ENCODE measurements around the gene UGT8. TPM values are rescaled to one million over a fixed set of nuclear protein-coding genes. Genes with fewer than 3 reads are reported as not detected.

Gene UGT8
- total and polyA plus RNA-seq, 2 of the 8 experiments (the other 6 are each of a cell fraction or from before 2014, with no cell fraction given) = 16.9 to 26.9 TPM

DNA sequence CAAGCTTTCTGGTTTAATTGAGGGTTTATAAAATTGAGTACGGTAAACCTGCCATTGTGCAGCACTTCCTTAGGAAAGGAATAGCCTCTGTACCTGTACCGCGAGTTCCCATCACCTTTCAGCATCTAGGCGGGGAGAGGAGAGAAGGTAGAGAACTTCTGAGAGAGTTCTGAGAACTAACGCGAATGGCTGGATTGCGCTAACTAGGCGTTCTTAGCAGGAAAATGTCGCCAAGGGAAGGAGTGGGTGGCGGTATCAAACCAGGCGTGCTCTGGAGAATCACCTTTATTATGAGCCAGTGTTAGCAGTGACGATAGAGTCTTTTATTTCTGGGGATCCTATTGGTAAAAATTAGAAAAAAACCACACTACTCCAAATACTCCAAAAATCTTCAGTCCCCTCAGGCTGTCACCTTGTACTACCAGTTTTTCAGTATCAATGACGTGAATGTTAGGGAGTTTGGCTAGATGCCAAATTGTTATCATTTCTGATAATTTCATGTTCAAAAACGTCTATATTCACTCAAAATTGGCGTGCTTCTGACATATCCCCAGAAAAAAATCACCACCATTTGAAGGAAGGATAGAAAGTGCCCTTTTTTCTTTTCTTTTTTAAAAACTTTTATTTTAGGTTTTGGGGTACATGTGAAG lies 1.4 kb downstream of the UGT8 start:
- no peak overlapping the region; the same call in 1 of the 2 replicates for H2BK5ac ChIP-seq (ENCODE audit: low read depth, low read length)
- H3K23ac ChIP-seq (ENCODE audit: insufficient read length) = no peak overlapping the region
- H4K20me1 ChIP-seq (replicated peaks in 1 of 2; ENCODE audit: control insufficient read depth in 1 of 2, insufficient read depth in 2 of 2, low read length in 2 of 2) = no peaks in the 10 kb centered on the region
- no peak overlapping the region for H2BK20ac ChIP-seq (ENCODE audit: low read length)
- no peak overlapping the region for H3K4ac ChIP-seq (replicated peaks; ENCODE audit: insufficient read length, low read depth, low read length)
- H3K4me1 ChIP-seq (replicated peaks in 1 of 4; ENCODE audit: control insufficient read depth in 3 of 4, insufficient read depth in 4 of 4, low read length in 3 of 4) = peaks cover 0 to 3% (median 1%) of the 10 kb centered on the region in 4 experiments; a peak in 3 of 7 replicates
- H4K8ac ChIP-seq (ENCODE audit: extremely low read depth, insufficient read depth, low read length) = no peak overlapping the region
- peak overlapping the region; percentile 72 to 99 for H3K4me2 ChIP-seq (ENCODE audit: insufficient read depth in 1 of 2, low read depth in 2 of 2, low read length in 2 of 2)
- H2AK5ac ChIP-seq (ENCODE audit: low read depth, low read length) = no peak overlapping the region
- DNase-seq (ENCODE audit: low read depth in 1 of 2, low spot score in 2 of 2) (no peak), FAIRE-seq (no peak)
- no peak overlapping the region for H4K5ac ChIP-seq (ENCODE audit: insufficient read length, low read depth, low read length)
- ChIA-PET CTCF (ENCODE audit: partially characterized antibody) (interaction anchor here (0.9 to 1.2 kb wide), 2 partner anchors 16 to 36 kb away, joined by 3 read pairs; no protein-coding TSS in a partner anchor), POLR2A (ENCODE audit: partially characterized antibody) (interaction anchor here (1.0 to 1.1 kb wide), 2 partner anchors 103 to 183 kb away, joined by 3 read pairs; no protein-coding TSS in a partner anchor)
- peak overlapping the region; percentile 17; the same call in 1 of the 2 replicates for H2AFZ ChIP-seq (ENCODE audit: low read length)
- H3K79me1 ChIP-seq (ENCODE audit: low read depth, low read length) = no peaks in the 10 kb centered on the region
- H4K91ac ChIP-seq (replicated peaks; ENCODE audit: insufficient read length, low read length) = no peak overlapping the region
- H3K56ac ChIP-seq (replicated peaks; ENCODE audit: insufficient read length, low read depth, low read length) = no peak overlapping the region
- 2% methylated on average over 15 of the region's 15 CpGs; no CpG with 5 or more reads in 1 of the 2 experiments for WGBS, 2 experiments (ENCODE audit: extremely low coverage in 1 of 2, insufficient coverage in 1 of 2, insufficient read length in 1 of 2, insufficient replicate concordance in 2 of 2, low coverage in 1 of 2, low lambda C conversion rate in 2 of 2, missing lambda C conversion rate in 1 of 2)
- H3K27me3 ChIP-seq (replicated peaks in 1 of 4; ENCODE audit: control insufficient read depth in 3 of 4, extremely low read depth in 1 of 4, insufficient read depth in 3 of 4, low read length in 3 of 4) = no peaks in the 10 kb centered on the region
- H3K9me3 ChIP-seq (ENCODE audit: insufficient read depth in 2 of 2, low read depth in 1 of 2, low read length in 1 of 2) = peaks cover 6 to 7% of the 10 kb centered on the region in 2 experiments
- no peak overlapping the region for H3K14ac ChIP-seq (ENCODE audit: insufficient read length)
- peaks cover 19% of the 10 kb centered on the region for H3K23me2 ChIP-seq (ENCODE audit: low read depth, low read length)
- H3K4me3 ChIP-seq (ENCODE audit: extremely low read depth in 1 of 4, insufficient read depth in 2 of 4, low read depth in 3 of 4, low read length in 4 of 4) = peak overlapping the region; percentile 80 to 95 (median 86)
- peak overlapping the region; percentile 34 to 66 (median 51); a peak in 5 of 7 replicates for H3K9ac ChIP-seq (replicated peaks in 1 of 4; ENCODE audit: extremely low read depth in 1 of 4, low read depth in 3 of 4, low read length in 3 of 4)
- peaks cover 0 to 5% (median 2%) of the 10 kb centered on the region in 4 experiments; a peak in 2 of 8 replicates for H3K36me3 ChIP-seq (ENCODE audit: control insufficient read depth in 2 of 4, insufficient read depth in 4 of 4, low read length in 3 of 4)
- H3K27ac ChIP-seq (ENCODE audit: low read depth, low read length) = no peak overlapping the region
- no peak overlapping the region; the same call in 1 of the 2 replicates for H3K18ac ChIP-seq (ENCODE audit: extremely low read depth, low read length)
- H2BK15ac ChIP-seq (ENCODE audit: low read length) = no peak overlapping the region
- no peak overlapping the region for H2BK12ac ChIP-seq (ENCODE audit: low read depth, low read length)
- no peak overlapping the region for H2BK120ac ChIP-seq (replicated peaks; ENCODE audit: low read depth, low read length)
- peaks cover 6 to 53% of the 10 kb centered on the region in 2 experiments; a peak in 3 of 4 replicates for H3K79me2 ChIP-seq (ENCODE audit: control insufficient read depth in 1 of 2, insufficient read depth in 2 of 2, low read length in 2 of 2)
- TF ChIP-seq SUZ12 (IDR thresholded peaks at IDR 0.05; ENCODE audit: low read length) (no peak), TEAD4 (IDR thresholded peaks at IDR 0.05; ENCODE audit: low read depth, low read length) (no peak), CBX8 (IDR thresholded peaks at IDR 0.05; ENCODE audit: borderline replicate concordance, low read depth, low read length) (no peak), KDM4A (IDR thresholded peaks at IDR 0.05; ENCODE audit: low read depth, low read length, severe bottlenecking) (no peak), EP300 (IDR thresholded peaks at IDR 0.05; ENCODE audit: borderline replicate concordance in 1 of 2, low read depth in 2 of 2, low read length in 2 of 2) (no peak), ASH2L (IDR thresholded peaks at IDR 0.05; ENCODE audit: low read length) (peak; percentile 26), YY1 (IDR thresholded peaks at IDR 0.05; ENCODE audit: low read depth, low read length) (no peak; the same call in 1 of the 2 replicates)
- TF ChIP-seq, protein P1, sequence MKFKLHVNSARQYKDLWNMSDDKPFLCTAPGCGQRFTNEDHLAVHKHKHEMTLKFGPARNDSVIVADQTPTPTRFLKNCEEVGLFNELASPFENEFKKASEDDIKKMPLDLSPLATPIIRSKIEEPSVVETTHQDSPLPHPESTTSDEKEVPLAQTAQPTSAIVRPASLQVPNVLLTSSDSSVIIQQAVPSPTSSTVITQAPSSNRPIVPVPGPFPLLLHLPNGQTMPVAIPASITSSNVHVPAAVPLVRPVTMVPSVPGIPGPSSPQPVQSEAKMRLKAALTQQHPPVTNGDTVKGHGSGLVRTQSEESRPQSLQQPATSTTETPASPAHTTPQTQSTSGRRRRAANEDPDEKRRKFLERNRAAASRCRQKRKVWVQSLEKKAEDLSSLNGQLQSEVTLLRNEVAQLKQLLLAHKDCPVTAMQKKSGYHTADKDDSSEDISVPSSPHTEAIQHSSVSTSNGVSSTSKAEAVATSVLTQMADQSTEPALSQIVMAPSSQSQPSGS (IDR thresholded peaks at IDR 0.05; ENCODE audit: low read length) = no peak
- TF ChIP-seq, protein P2, sequence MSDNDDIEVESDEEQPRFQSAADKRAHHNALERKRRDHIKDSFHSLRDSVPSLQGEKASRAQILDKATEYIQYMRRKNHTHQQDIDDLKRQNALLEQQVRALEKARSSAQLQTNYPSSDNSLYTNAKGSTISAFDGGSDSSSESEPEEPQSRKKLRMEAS (IDR thresholded peaks at IDR 0.05) = peak; percentile 2; the same call in 1 of the 2 replicates

All from H1 (cell line).